ENCODE measurements around the gene HSPE1. TPM values are rescaled to one million over a fixed set of nuclear protein-coding genes. Genes with fewer than 3 reads are reported as not detected.
"Not testable (repeated sequence)": the region's sequence is repeated elsewhere in the genome, so short reads cannot be mapped to it uniquely, and the experiment has no call there.

HSPE1 gene
- 10 to 100 TPM; 60.2 to 96.7 (median 93.7) TPM for polyA plus RNA-seq

- Mint-ChIP-seq H3K27ac (peak within 1 kb of the TSS; percentile 79 to 98 (median 98)), H3K36me3 (peaks cover 5 to 13% (median 7%) of the 10 kb centered on the region in 3 donors), H3K4me3 (peak within 1 kb of the TSS; percentile 84 to 97 (median 94)), H3K4me1 (peaks cover 45 to 64% of the 10 kb centered on the region in 2 donors), H3K9me3 (no peaks in the 10 kb centered on the region), H3K27me3 (ENCODE audit: low read depth in 3 of 3) (peaks cover 5 to 17% (median 13%) of the 10 kb centered on the region in 3 donors)
- peak; percentile 97 to 98 (median 97) for DNase-seq
Observed at GRCh38 chr2:197499594-197500502, at the start of gene HSPE1, which contains the start of gene HSPD1. Gene HSPE1, plus strand, starts transcription at chr2:197500379. Its CDS starts 58 bp downstream, at chr2:197500437. Gene HSPD1, minus strand, starts transcription at chr2:197499840. Its CDS starts 992 bp downstream, at chr2:197498848.

- Mint-ChIP-seq H3K27me3 (ENCODE audit: low read depth in 3 of 3) (peaks cover 9 to 19% (median 11%) of the 10 kb centered on the region in 3 donors), H3K9me3 (no peaks in the 10 kb centered on the region), H3K36me3 (no peaks in the 10 kb centered on the region), H3K27ac (no peak overlapping the region), H3K4me1 (peaks cover 29 to 30% of the 10 kb centered on the region in 2 donors), H3K4me3 (no peak overlapping the region)
- no peak for DNase-seq
Observed at GRCh38 chr2:197450465-197450864, 49.7 kb upstream of the HSPE1 start.

DNA sequence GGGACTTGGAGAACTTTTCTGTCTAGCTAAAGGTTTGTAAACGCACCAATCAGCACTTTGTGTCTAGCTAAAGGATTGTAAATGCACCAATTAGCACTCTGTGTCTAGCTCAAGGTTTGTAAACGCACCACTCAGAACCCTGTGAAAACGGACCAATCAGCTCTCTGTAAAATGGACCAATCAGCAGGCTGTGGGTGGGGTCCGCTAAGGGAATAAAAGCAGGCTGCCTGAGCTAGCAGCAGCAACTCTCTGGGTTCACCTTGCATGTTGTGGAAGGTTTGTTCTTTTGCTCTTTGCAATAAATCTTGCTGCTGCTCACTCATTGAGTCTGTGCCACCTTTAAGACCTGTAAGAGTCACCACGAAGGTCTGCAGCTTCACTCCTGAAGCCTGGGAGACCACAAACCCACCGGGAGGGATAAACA lies 49.2 kb upstream of the HSPE1 start:
- H3K4me1 Mint-ChIP-seq: peaks cover 34 to 35% of the 10 kb centered on the region in 2 donors
- H3K27ac Mint-ChIP-seq: peak overlapping the region in 5 of 6 donors; percentile 36 to 100 (median 65)
- not testable (repeated sequence) for H3K9me3 Mint-ChIP-seq, DNase-seq, H3K36me3 Mint-ChIP-seq
- H3K4me3 Mint-ChIP-seq: peak overlapping the region in 2 of 5 donors; percentile 27 to 48
- H3K27me3 Mint-ChIP-seq (ENCODE audit: low read depth in 3 of 3): peaks cover 9 to 17% (median 13%) of the 10 kb centered on the region in 3 donors

GRCh38 chr2:197452754-197453122 lies 47.4 kb upstream of the HSPE1 start:
- DNase-seq: no peak
- Mint-ChIP-seq H3K27ac (peak overlapping the region; percentile 98 to 100 (median 100)), H3K27me3 (ENCODE audit: low read depth in 3 of 3) (peaks cover 9 to 17% (median 10%) of the 10 kb centered on the region in 3 donors), H3K4me3 (peak overlapping the region; percentile 96 to 100 (median 99)), H3K36me3 (no peaks in the 10 kb centered on the region), H3K4me1 (peaks cover 48 to 50% of the 10 kb centered on the region in 2 donors), H3K9me3 (no peaks in the 10 kb centered on the region)

DNA sequence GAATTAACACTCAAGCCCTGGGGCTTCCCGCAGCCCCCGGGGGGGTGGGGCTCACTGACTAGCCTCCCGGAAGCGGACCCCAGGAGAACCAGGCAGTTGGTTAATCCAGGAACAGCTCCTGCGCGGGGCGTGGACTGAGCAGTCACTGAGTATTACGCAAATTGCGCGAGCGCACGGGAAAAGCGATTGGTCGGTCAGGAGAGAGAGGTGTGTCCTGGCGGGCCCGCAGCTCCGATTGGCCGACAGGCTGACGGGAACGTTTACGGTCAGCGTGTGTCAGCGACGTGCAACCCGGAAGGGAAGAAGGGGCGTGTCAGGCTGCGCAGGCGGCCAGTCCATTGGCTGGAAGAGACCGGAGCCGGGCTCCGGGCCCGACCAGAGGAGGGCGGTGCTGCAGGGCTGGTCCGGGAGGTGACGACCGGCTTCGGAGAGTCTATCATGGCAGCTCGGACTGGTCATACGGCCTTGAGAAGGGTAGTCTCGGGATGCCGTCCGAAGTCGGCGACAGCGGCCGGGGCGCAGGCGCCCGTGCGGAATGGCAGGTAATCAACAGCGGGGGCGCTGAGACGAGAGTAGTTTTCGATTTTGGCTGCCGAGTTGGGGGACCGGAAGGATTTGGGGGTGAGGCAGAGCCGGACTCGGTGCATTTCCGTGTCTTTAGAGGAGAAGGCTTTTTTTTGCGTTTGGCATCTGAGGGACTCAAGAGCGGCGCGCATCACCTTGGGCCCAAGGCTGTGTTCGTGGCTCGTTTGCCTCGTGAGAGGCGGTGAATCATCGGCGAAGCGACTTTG lies 46.9 kb upstream of the HSPE1 start, which contains the start of gene COQ10B:
TSS of gene COQ10B (plus strand) at position 430 of the 791 bp plus-strand sequence. CDS start at position 439, 9 bp downstream.
- Mint-ChIP-seq H3K9me3 (no peaks in the 10 kb centered on the region), H3K4me3 (peak within 1 kb of the TSS; percentile 96 to 100 (median 99)), H3K36me3 (no peaks in the 10 kb centered on the region), H3K27ac (peak within 1 kb of the TSS; percentile 98 to 100 (median 100)), H3K4me1 (peaks cover 53 to 55% of the 10 kb centered on the region in 2 donors), H3K27me3 (ENCODE audit: low read depth in 3 of 3) (peaks cover 9 to 17% (median 10%) of the 10 kb centered on the region in 3 donors)
- DNase-seq: peak; percentile 98 to 99 (median 99)

DNA sequence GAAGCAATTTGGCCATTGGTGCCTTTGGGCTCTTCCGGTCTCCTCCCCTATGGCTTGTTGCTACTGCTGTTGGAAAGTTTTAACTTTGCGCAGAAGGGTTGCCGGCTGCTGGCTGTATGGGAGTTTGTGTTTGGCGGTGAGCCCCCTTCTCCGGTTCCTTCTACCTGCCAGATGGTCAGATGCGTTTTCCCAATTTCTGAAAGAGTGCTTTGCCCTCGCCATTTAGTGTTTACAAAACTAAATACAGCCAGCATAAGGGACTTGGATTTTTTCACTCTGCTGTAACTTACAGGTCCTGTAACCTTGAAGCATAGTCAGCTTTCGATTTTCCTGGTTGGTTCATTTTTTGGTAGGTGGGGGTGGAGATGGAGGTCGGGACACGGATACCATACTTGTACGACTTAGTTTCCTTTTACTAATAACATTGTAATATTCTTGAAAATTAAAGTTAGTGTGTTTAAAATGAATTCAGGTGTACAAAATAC lies 46.2 kb upstream of the HSPE1 start:
- peak overlapping the region; percentile 96 to 100 (median 99) for H3K4me3 Mint-ChIP-seq
- H3K27me3 Mint-ChIP-seq (ENCODE audit: low read depth in 3 of 3): peaks cover 9 to 17% (median 10%) of the 10 kb centered on the region in 3 donors
- peak overlapping the region; percentile 98 to 100 (median 100) for H3K27ac Mint-ChIP-seq
- H3K9me3 Mint-ChIP-seq: no peaks in the 10 kb centered on the region
- no peaks in the 10 kb centered on the region for H3K36me3 Mint-ChIP-seq
- no peak for DNase-seq
- peaks cover 57 to 62% of the 10 kb centered on the region in 2 donors for H3K4me1 Mint-ChIP-seq

- Mint-ChIP-seq H3K4me3 (peak overlapping the region; percentile 96 to 100 (median 99)), H3K4me1 (peaks cover 62 to 72% of the 10 kb centered on the region in 2 donors), H3K27me3 (ENCODE audit: low read depth in 3 of 3) (peaks cover 9 to 17% (median 10%) of the 10 kb centered on the region in 3 donors), H3K9me3 (no peaks in the 10 kb centered on the region), H3K36me3 (no peaks in the 10 kb centered on the region), H3K27ac (peak overlapping the region; percentile 98 to 100 (median 100))
- DNase-seq: no peak
Observed at GRCh38 chr2:197454923-197455322, 45.3 kb upstream of the HSPE1 start.

DNA sequence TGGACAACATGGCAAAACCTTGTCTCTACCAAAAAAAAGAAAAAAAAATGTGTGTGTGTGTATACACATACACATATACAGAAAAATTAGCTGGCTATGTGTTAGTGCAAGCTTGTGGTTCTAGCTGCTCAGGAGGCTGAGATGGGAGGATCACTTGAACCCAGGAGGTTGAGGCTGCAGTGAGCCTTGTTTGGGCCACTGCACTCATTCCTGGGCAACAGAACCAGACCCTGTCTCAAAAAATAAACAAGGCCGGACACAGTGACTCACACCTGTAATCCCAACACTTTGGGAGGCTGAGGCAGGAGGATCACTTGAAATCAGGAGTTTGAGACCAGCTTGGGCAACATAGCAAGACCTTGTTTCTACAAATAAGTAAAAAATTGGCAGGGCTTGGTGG lies 44.8 kb upstream of the HSPE1 start:
- H3K9me3 Mint-ChIP-seq: no peaks in the 10 kb centered on the region
- peaks cover 9 to 17% (median 10%) of the 10 kb centered on the region in 3 donors for H3K27me3 Mint-ChIP-seq (ENCODE audit: low read depth in 3 of 3)
- peaks cover 0 to 1% (median 1%) of the 10 kb centered on the region in 3 donors for H3K36me3 Mint-ChIP-seq
- peak overlapping the region in 4 of 6 donors; percentile 26 to 100 (median 55) for H3K27ac Mint-ChIP-seq
- peak overlapping the region; percentile 9 to 63 (median 44) for H3K4me3 Mint-ChIP-seq
- no peak for DNase-seq
- peaks cover 62 to 77% of the 10 kb centered on the region in 2 donors for H3K4me1 Mint-ChIP-seq

DNA sequence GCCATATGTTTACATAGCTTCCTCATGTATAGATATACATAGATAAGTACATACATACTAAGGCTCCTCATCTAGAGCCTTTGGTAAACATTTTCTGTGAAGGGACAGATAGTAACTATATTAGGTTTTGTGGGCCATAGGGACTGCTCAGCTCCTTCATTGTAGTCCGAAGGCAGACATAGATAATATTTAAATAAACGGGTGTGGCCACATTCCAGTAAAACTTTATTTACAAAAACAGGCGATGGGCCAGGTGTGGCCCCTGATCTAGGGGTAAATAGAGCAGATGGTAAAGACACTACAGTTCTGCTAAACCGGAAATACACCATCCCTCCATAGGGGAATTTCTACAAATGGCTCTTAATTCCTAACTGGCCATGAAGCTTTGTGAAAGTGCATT lies 39.5 kb upstream of the HSPE1 start:
- Mint-ChIP-seq H3K9me3 (no peaks in the 10 kb centered on the region), H3K27ac (peak overlapping the region in 1 of 6 donors; percentile 29), H3K4me1 (peaks cover 36 to 61% of the 10 kb centered on the region in 2 donors), H3K27me3 (ENCODE audit: low read depth in 3 of 3) (peaks cover 0 to 6% (median 2%) of the 10 kb centered on the region in 3 donors), H3K36me3 (peaks cover 0 to 16% (median 15%) of the 10 kb centered on the region in 3 donors), H3K4me3 (no peak overlapping the region)
- no peak for DNase-seq

- Mint-ChIP-seq H3K36me3 (peaks cover 2 to 19% (median 17%) of the 10 kb centered on the region in 3 donors), H3K27ac (peak overlapping the region in 1 of 6 donors; percentile 78), H3K9me3 (no peaks in the 10 kb centered on the region), H3K27me3 (ENCODE audit: low read depth in 3 of 3) (peaks cover 0 to 5% (median 2%) of the 10 kb centered on the region in 3 donors), H3K4me1 (peaks cover 32 to 59% of the 10 kb centered on the region in 2 donors), H3K4me3 (no peak overlapping the region)
- DNase-seq: no peak
Observed at GRCh38 chr2:197461057-197461456, 39.1 kb upstream of the HSPE1 start.

GRCh38 chr2:197464175-197464574 lies 36.0 kb upstream of the HSPE1 start:
- Mint-ChIP-seq H3K9me3 (no peaks in the 10 kb centered on the region), H3K27ac (peak overlapping the region in 2 of 6 donors; percentile 1 to 53), H3K4me3 (no peak overlapping the region), H3K36me3 (peaks cover 9 to 35% (median 27%) of the 10 kb centered on the region in 3 donors), H3K27me3 (ENCODE audit: low read depth in 3 of 3) (peaks cover 2 to 6% (median 5%) of the 10 kb centered on the region in 3 donors), H3K4me1 (peaks cover 11 to 34% of the 10 kb centered on the region in 2 donors)
- no peak for DNase-seq

DNA sequence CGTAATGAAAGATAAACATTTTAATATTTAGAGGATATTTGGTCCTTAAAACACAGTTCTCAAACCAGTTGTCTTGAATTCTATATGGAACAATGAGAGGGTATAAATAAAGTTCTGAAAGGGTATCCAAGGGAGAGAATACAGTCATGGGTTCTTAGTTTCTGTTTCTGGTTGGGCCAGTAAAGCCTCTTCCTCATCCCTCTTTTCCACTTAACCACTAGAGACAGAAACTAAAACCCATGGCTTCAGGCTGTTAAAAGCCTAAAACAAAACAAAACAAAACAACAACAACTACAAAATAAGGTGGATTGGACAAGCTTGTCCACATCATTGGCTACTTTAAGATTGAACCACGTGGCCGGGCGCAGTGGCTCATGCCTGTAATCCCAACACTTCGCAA lies 28.0 kb upstream of the HSPE1 start:
- H3K27ac Mint-ChIP-seq: peak overlapping the region in 3 of 6 donors; percentile 42 to 62 (median 52)
- no peaks in the 10 kb centered on the region for H3K9me3 Mint-ChIP-seq
- peaks cover 0 to 1% of the 10 kb centered on the region in 2 donors for H3K4me1 Mint-ChIP-seq
- no peak overlapping the region for H3K4me3 Mint-ChIP-seq
- H3K36me3 Mint-ChIP-seq: peaks cover 15 to 44% (median 15%) of the 10 kb centered on the region in 3 donors
- DNase-seq: no peak
- H3K27me3 Mint-ChIP-seq (ENCODE audit: low read depth in 3 of 3): peaks cover 0 to 3% (median 0%) of the 10 kb centered on the region in 3 donors

- Mint-ChIP-seq H3K4me3 (no peak overlapping the region), H3K9me3 (no peaks in the 10 kb centered on the region), H3K27ac (peak overlapping the region in 2 of 6 donors; percentile 1 to 51), H3K36me3 (peaks cover 17 to 47% (median 20%) of the 10 kb centered on the region in 3 donors), H3K27me3 (ENCODE audit: low read depth in 3 of 3) (peaks cover 0 to 4% (median 0%) of the 10 kb centered on the region in 3 donors), H3K4me1 (peaks cover 0 to 15% of the 10 kb centered on the region in 2 donors)
- no peak for DNase-seq
Observed at GRCh38 chr2:197477797-197478196, 22.4 kb upstream of the HSPE1 start.
